Bronchial epithelial cell (primary cell): ENCODE data around the gene ATP8B3. TPM values are rescaled to one million over a fixed set of nuclear protein-coding genes. Genes with fewer than 3 reads are reported as not detected.
"Not testable (repeated sequence)": the region's sequence is repeated elsewhere in the genome, so short reads cannot be mapped to it uniquely, and the experiment has no call there.

Experiments used
- DNase-seq: peaks from one replicate; pipeline ENCODE4 v3.0.0-alpha.2; 2010; ENCODE audit warnings: low read depth
- FAIRE-seq: peaks from 2 replicates; lab custom pipeline; 2011; peaks lifted over from hg19 to GRCh38; lab: Jason Lieb, UNC
- H3K27me3 ChIP-seq: 2 replicates; pipeline ENCODE4 v1.5.1; 2011; ENCODE audit warnings: low read length; ENCODE audit not compliant: control insufficient read depth, insufficient read depth
- H3K36me3 ChIP-seq: 2 replicates; pipeline ENCODE4 v1.5.1; 2011; ENCODE audit warnings: low read length; ENCODE audit not compliant: control insufficient read depth, insufficient read depth
- H3K4me3 ChIP-seq: 2 replicates; pipeline ENCODE4 v1.5.1; 2011; ENCODE audit warnings: mild to moderate bottlenecking, low read depth, low read length, control low read depth
- total RNA-seq: library from RNA; depleted of rRNA; stranded (reverse); fragments of >200 nt; gene quantifications from 2 replicates; pipeline ENCODE4 v1.2.1, GENCODE V29; 2014
- TF ChIP-seq, protein P1 (sequence below): IDR thresholded peaks from 2 replicates; pipeline ENCODE4 v1.5.1; 2011; ENCODE audit warnings: mild to moderate bottlenecking, moderate library complexity, low read length, control low read depth, inconsistent platforms; ENCODE audit not compliant: insufficient read depth, severe bottlenecking

Gene ATP8B3
- total RNA-seq, 1 donor from 2014 or later = 0.26 TPM

DNA sequence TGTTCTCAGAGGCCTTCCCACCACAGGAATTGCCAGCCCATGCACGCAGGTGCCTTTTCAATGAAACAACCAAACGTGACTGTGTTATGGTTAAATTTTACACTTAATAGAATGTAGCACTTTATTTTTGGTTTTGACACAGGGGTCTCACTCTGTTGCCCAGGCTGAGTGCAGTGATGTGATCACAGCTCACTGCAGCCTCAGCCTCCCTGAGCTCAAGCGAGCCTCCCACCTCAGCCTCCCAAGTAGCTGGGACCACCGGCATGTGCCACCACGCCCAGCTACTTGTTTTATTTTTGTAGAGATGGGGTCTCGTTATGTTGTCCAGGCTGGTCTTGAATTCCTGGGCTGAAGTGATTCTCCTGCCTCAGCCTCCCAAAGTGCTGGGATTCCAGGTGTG lies 7.2 kb downstream of the ATP8B3 start:
- FAIRE-seq (no peak), DNase-seq (no peak)
- H3K27me3 ChIP-seq = no peaks in the 10 kb centered on the region
- H3K36me3 ChIP-seq = no peaks in the 10 kb centered on the region
- no peak overlapping the region for H3K4me3 ChIP-seq
- TF ChIP-seq, protein P1, sequence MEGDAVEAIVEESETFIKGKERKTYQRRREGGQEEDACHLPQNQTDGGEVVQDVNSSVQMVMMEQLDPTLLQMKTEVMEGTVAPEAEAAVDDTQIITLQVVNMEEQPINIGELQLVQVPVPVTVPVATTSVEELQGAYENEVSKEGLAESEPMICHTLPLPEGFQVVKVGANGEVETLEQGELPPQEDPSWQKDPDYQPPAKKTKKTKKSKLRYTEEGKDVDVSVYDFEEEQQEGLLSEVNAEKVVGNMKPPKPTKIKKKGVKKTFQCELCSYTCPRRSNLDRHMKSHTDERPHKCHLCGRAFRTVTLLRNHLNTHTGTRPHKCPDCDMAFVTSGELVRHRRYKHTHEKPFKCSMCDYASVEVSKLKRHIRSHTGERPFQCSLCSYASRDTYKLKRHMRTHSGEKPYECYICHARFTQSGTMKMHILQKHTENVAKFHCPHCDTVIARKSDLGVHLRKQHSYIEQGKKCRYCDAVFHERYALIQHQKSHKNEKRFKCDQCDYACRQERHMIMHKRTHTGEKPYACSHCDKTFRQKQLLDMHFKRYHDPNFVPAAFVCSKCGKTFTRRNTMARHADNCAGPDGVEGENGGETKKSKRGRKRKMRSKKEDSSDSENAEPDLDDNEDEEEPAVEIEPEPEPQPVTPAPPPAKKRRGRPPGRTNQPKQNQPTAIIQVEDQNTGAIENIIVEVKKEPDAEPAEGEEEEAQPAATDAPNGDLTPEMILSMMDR = no peak

DNA sequence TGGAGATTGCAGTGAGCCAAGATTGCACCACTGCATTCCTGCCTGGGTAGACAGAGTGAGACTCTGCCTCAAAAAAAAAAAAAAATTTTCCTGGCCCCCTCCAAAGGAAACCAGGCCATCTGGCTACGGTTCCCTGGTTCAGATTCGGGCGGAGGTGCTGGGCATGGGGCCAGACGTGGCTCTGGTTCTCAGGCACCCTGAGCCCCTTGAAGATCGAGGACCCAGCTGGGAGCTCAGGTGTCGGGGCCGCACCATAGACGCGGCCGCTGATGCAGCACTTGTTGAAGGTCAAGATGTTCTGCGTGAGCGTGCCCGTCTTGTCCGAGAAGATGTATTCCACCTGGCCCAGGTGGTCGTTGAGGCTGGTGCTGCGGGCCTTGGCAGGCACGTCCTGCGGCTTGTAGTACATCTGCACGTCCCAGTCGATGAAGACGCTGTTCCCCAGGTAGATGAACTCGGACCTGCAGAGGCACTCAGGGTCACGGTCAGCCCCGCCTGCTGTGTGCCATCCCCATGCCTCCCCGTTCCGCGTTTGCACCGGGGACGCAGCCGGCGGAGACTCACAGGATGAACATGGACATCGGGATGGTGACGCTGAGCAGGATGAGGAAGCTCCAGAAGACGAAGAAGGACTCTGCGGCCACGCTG lies 12.3 kb downstream of the ATP8B3 start:
- TF ChIP-seq, protein P1 = no peak
- Histone ChIP-seq H3K36me3 (no peaks in the 10 kb centered on the region), H3K4me3 (no peak overlapping the region), H3K27me3 (no peaks in the 10 kb centered on the region)
- DNase-seq (no peak), FAIRE-seq (no peak)

DNA sequence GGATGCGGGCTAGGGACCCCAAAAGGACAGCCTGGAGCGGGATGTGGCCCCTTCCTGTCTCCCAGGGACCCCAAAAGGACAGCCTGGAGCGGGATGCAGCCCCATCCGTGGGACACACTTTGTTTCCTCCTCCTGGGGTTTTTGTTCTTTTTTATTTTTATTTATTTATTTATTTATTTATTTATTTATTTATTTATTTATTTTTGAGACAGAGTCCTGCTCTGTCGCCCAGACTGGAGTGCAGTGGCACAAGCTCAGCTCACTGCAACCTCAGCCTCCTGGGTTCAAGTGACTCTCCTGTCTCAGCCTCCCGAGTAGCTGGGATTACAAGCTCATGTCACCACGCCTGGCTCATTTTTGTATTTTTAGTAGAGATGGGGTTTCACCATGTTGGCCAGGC lies 14.8 kb downstream of the ATP8B3 start:
- H3K27me3 ChIP-seq, H3K36me3 ChIP-seq, DNase-seq, H3K4me3 ChIP-seq, FAIRE-seq: not testable (repeated sequence)

DNA sequence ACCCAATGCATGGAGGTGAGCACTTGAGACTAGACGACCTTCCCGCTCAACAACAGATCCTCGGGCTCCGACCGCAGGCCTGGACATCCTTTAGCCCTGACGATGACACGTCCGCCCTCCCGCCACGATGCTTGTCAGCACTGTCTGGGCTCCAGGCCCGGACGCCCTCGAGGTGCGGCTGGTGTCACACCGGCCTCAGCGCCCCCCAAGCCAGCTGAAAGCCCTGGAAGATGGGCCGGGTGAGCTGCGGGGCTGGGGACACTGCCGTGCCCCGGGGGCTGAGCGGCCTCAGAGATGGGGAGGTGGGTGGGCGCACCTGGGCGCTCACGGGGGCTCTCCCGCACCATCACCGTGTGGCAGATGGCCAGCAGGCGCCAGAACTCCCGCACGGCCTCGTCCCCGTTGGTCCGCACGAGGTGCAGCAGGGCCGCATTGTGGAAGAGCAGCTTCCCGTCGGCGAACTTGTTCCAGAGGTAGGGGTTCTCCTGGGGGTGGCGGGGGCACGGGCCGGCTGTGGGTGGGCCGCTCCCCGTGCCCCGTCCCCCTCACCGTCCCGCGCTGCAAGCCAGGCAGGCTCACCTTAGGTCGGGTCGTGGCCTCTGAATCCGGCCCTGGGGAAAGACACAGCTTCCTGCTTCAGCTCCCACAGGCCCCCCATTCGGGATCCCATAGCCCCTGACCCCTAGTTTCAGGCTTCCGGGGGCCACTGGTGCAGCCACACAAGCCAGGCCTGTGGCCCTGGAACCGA lies 15.5 kb downstream of the ATP8B3 start:
- H3K27me3 ChIP-seq = no peaks in the 10 kb centered on the region
- FAIRE-seq = no peak
- H3K36me3 ChIP-seq = no peaks in the 10 kb centered on the region
- no peak for DNase-seq
- TF ChIP-seq, protein P1 = no peak
- no peak overlapping the region for H3K4me3 ChIP-seq

DNA sequence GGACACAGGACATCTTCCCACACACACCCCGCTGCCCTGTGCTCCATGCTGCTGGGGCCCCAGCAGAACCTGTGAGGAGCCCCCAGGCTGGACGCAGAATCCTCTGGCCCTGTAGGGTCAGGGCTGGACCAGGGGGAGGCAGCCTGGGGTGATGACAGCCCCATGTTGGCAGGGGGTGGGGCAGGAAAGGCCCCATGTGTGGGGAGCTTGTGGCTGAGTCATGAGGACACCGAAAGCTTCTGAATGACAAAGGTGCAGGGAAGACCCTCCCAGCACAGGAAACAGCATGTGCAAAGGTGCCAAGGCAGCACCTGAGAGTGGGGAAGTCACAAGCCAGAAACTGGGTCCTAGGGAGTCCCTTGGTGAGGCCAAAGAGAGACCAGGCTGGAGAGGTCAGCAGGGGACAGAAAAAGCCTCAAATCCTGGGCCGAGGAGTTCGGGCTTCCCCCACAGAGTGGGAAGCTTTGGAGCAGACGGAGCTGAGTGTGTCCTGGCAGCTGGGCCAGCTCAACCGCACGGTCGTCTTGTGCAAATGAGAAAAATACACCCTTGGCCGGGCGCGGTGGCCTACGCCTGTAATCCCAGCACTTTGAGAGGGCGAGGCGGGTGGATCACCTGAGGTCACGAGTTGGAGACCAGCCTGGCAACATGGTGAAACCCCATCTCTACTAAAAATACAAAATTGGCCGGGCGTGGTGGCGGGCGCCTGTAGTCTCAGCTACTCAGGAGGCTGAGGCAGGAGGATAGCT lies 17.5 kb downstream of the ATP8B3 start:
- Histone ChIP-seq H3K4me3 (no peak overlapping the region), H3K27me3 (no peaks in the 10 kb centered on the region), H3K36me3 (no peaks in the 10 kb centered on the region)
- TF ChIP-seq, protein P1 = no peak
- FAIRE-seq (no peak), DNase-seq (no peak)

DNA sequence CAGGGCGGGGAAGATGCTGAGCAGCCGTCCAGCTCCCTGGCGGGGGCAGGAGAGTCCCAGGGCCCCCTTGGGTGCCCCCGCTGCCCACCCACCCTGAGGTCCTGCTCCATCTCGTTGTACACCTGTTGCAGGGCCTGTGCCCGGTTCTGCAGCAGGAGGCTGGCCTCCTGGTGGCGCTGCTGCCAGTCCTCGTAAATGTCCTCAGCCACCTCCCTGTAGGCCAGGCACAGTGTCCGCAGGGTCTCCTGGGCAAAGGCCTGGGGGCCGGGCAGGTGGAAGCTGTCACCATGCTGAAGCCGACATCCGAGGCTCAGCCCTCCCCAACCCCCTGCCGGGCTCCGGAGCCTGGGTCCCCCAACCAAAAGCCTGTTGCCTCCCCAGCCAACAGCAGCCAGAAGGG lies 20.2 kb downstream of the ATP8B3 start:
- peaks cover 4% of the 10 kb centered on the region for H3K27me3 ChIP-seq

More for the DNA sequence above, 20.2 kb downstream of the ATP8B3 start:
- H3K4me3 ChIP-seq = no peak overlapping the region
- no peaks in the 10 kb centered on the region for H3K36me3 ChIP-seq
- no peak for FAIRE-seq
- no peak for DNase-seq
- TF ChIP-seq, protein P1 = no peak
